PC-3 (cell line): ENCODE data around the gene GXYLT2. TPM values are rescaled to one million over a fixed set of nuclear protein-coding genes. Genes with fewer than 3 reads are reported as not detected.
A peak's percentile ranks its signal among the peaks of the same experiment; 100 is the strongest.

Source experiments
- ATAC-seq: fragments of 200-7000 bp; cut with Tn5 transposase; 2 replicates; pipeline ENCODE4 v1.9.1; 2020; ENCODE audit warnings: mild to moderate bottlenecking, moderate library complexity
- BruUV-seq: library from RNA; stranded (reverse); fragments of 400-500 nt; replicated peaks from 2 replicates; lab custom pipeline; 2021; lab: Mats Ljungman, UMichigan
- CTCF ChIA-PET: fragments of 300-600 bp; sonication (Branson Sonifier 250); formaldehyde crosslinking; loops from one replicate; lab custom pipeline; 2022; ENCODE audit warnings: antibody characterized with exemption; lab: Charles Lee
- POLR2A ChIA-PET: fragments of 300-600 bp; sonication (Branson Sonifier 250); formaldehyde crosslinking; loops from one replicate; lab custom pipeline; 2022; ENCODE audit warnings: antibody characterized with exemption; ENCODE audit not compliant: unreplicated experiment; lab: Charles Lee
- DNase-seq: peaks from one replicate; pipeline ENCODE4 v3.0.0-alpha.2; 2015
- H2AFZ ChIP-seq: fragments of 300-600 bp; sonication (generic); 2 replicates; pipeline ENCODE4 v1.6.0; 2016; ENCODE audit warnings: antibody characterized with exemption, low read length
- H3F3A ChIP-seq: fragments of 300-600 bp; sonication (generic); one replicate; pipeline ENCODE4 v1.6.0; 2017; ENCODE audit warnings: antibody characterized with exemption, low read length, control low read depth, mild to moderate bottlenecking; ENCODE audit not compliant: unreplicated experiment
- H3K27ac ChIP-seq: fragments of 300-600 bp; sonication (generic); 2 replicates; pipeline ENCODE4 v1.5.1; 2016; ENCODE audit warnings: mild to moderate bottlenecking, low read length
- H3K27me3 ChIP-seq: fragments of 300-600 bp; sonication (generic); 2 replicates; pipeline ENCODE4 v1.6.1; 2016; ENCODE audit warnings: low read length, mixed read lengths
- H3K36me3 ChIP-seq: fragments of 300-600 bp; sonication (generic); 2 replicates; pipeline ENCODE4 v1.6.1; 2016; ENCODE audit warnings: low read depth, mixed run types, low read length, mixed read lengths
- H3K4me1 ChIP-seq: fragments of 300-600 bp; sonication (generic); 2 replicates; pipeline ENCODE4 v1.5.1; 2016; ENCODE audit warnings: low read length; ENCODE audit not compliant: insufficient read depth
- H3K4me2 ChIP-seq: fragments of 300-600 bp; sonication (generic); 2 replicates; pipeline ENCODE4 v1.6.0; 2016; ENCODE audit warnings: low read length
- H3K4me3 ChIP-seq: fragments of 300-600 bp; sonication (generic); 2 replicates; pipeline ENCODE4 v1.5.1; 2016; ENCODE audit warnings: mild to moderate bottlenecking, low read length, mixed read lengths
- H3K79me2 ChIP-seq: fragments of 300-600 bp; sonication (generic); 2 replicates; pipeline ENCODE4 v1.6.1; 2017; ENCODE audit warnings: low read length, mixed read lengths
- H3K9ac ChIP-seq: fragments of 300-600 bp; sonication (generic); 2 replicates; pipeline ENCODE4 v1.6.0; 2016; ENCODE audit warnings: mild to moderate bottlenecking, low read length
- H3K9me2 ChIP-seq: fragments of 300-600 bp; sonication (generic); replicated peaks from 2 replicates; pipeline ENCODE4 v1.6.1; 2016; ENCODE audit warnings: mixed run types, low read length, mixed read lengths
- H3K9me3 ChIP-seq: fragments of 300-600 bp; sonication (generic); 2 replicates; pipeline ENCODE4 v1.6.1; 2016; ENCODE audit warnings: low read length, mixed read lengths
- H4K20me1 ChIP-seq: fragments of 300-600 bp; sonication (generic); 2 replicates; pipeline ENCODE4 v1.6.1; 2016; ENCODE audit warnings: low read length, mixed read lengths
- CTCF ChIP-seq: fragments of 300-600 bp; sonication (generic); conservative IDR thresholded peaks from 2 replicates; pipeline ENCODE4 v1.5.1; 2017; ENCODE audit warnings: antibody characterized with exemption, low read depth, mild to moderate bottlenecking, low read length
- EZH2 ChIP-seq: fragments of 300-600 bp; sonication (generic); IDR thresholded peaks from one replicate; pipeline ENCODE4 v1.6.1; 2017; ENCODE audit warnings: antibody characterized with exemption, mild to moderate bottlenecking, low read length; ENCODE audit not compliant: unreplicated experiment
- EZH2phosphoT487 ChIP-seq: fragments of 300-600 bp; sonication (generic); IDR thresholded peaks from 2 replicates; pipeline ENCODE4 v1.6.1; 2018; ENCODE audit warnings: mild to moderate bottlenecking, antibody characterized with exemption, low read length, borderline replicate concordance
- intact Hi-C: fragments of 100-400 bp; cut with micrococcal nuclease; formaldehyde crosslinking; loops from 2 replicates; pipeline ENCODE4 v1.9.0; 2023
- total RNA-seq: library from RNA; depleted of rRNA; stranded (reverse); fragments of >200 nt; gene quantifications from 2 replicates; pipeline ENCODE4 v1.2.3, GENCODE V29; 2014

Gene GXYLT2
- total RNA-seq, 1 experiment from 2014 or later: 12.6 TPM

GRCh38 chr3:72932416-72932815, 44.6 kb downstream of the GXYLT2 start:
- Histone ChIP-seq H3K36me3 (no peaks in the 10 kb centered on the region), H3K4me2 (no peak overlapping the region), H3K4me1 (no peaks in the 10 kb centered on the region), H4K20me1 (no peaks in the 10 kb centered on the region), H3K9ac (no peak overlapping the region), H3K79me2 (no peaks in the 10 kb centered on the region), H3K27me3 (no peaks in the 10 kb centered on the region), H3K4me3 (no peak overlapping the region), H3K27ac (no peak overlapping the region), H3K9me2 (no peaks in the 10 kb centered on the region), H3K9me3 (no peaks in the 10 kb centered on the region), H2AFZ (no peak overlapping the region), H3F3A (no peaks in the 10 kb centered on the region)
- intact Hi-C loops: no loop called here
- ChIA-PET POLR2A (no interaction called here), CTCF (interaction anchor here (0.6 kb wide), 1 partner anchor 11 kb away, joined by 4 read pairs; no protein-coding TSS in a partner anchor)
- TF ChIP-seq EZH2phosphoT487 (no peak), CTCF (no peak), EZH2 (no peak)
- no peak for DNase-seq
- no TSS peak for BruUV-seq
- no peak for ATAC-seq

GRCh38 chr3:72938471-72939265, 50.8 kb downstream of the GXYLT2 start:
- Histone ChIP-seq H3K36me3 (no peaks in the 10 kb centered on the region), H4K20me1 (no peaks in the 10 kb centered on the region), H3K4me3 (no peak overlapping the region), H3K27me3 (no peaks in the 10 kb centered on the region), H3K9me2 (no peaks in the 10 kb centered on the region), H3F3A (no peaks in the 10 kb centered on the region), H2AFZ (peak overlapping the region; percentile 81), H3K9ac (no peak overlapping the region), H3K27ac (no peak overlapping the region), H3K4me2 (peak overlapping the region; percentile 37; the same call in 1 of the 2 replicates), H3K79me2 (no peaks in the 10 kb centered on the region), H3K4me1 (no peaks in the 10 kb centered on the region), H3K9me3 (no peaks in the 10 kb centered on the region)
- TF ChIP-seq CTCF (peak; percentile 81), EZH2 (no peak)
- CTCF ChIA-PET: interaction anchor here (1.0 to 1.3 kb wide), 2 partner anchors 87 to 118 kb away, joined by 3 to 8 read pairs; no protein-coding TSS in a partner anchor
- peak; percentile 92 for ATAC-seq
- POLR2A ChIA-PET: no interaction called here
- intact Hi-C loops: loop anchor here (1.0 to 5.0 kb wide), 6 partner anchors 51 to 148 kb away; partner anchors contain the start of genes GXYLT2 and PPP4R2
- BruUV-seq: no TSS peak
- peak; percentile 66 for DNase-seq

GRCh38 chr3:72941245-72941644, 53.4 kb downstream of the GXYLT2 start:
- BruUV-seq: no TSS peak
- no peak overlapping the region for H3K4me2 ChIP-seq
- no peaks in the 10 kb centered on the region for H3K36me3 ChIP-seq
- H3F3A ChIP-seq: no peaks in the 10 kb centered on the region
- no peaks in the 10 kb centered on the region for H3K9me3 ChIP-seq
- no peak overlapping the region for H3K4me3 ChIP-seq
- no peak for ATAC-seq
- no peak overlapping the region for H2AFZ ChIP-seq
- no peak for DNase-seq
- H3K9ac ChIP-seq: no peak overlapping the region
- TF ChIP-seq CTCF (no peak), EZH2phosphoT487 (no peak), EZH2 (no peak)
- POLR2A ChIA-PET: no interaction called here
- no peaks in the 10 kb centered on the region for H3K9me2 ChIP-seq
- H3K27ac ChIP-seq: no peak overlapping the region
- peaks cover 7% of the 10 kb centered on the region for H3K4me1 ChIP-seq
- intact Hi-C loops: no loop called here
- no peaks in the 10 kb centered on the region for H3K79me2 ChIP-seq
- H4K20me1 ChIP-seq: no peaks in the 10 kb centered on the region
- CTCF ChIA-PET: interaction anchor here (0.6 kb wide), 1 partner anchor 95 kb away, joined by 3 read pairs; no protein-coding TSS in a partner anchor
- no peaks in the 10 kb centered on the region for H3K27me3 ChIP-seq
